Tibial artery (tissue), 4 donors: ENCODE results near the gene THSD7A.

Experiments used
- DNase-seq, 2 donors: peaks; one replicate each; pipeline ENCODE4 v3.0.0-alpha.2; 2019
- H3K27ac ChIP-seq, 2 donors: fragments of 200-600 bp; sonication (generic) in 1 of 2; 1 replicate in 1 of 2; 2 replicates in 1 of 2; pipeline ENCODE4 v1.5.1; 2018 to 2019; ENCODE audit warnings: mild to moderate bottlenecking in 1 of 2
- H3K27me3 ChIP-seq, 2 donors: fragments of 200-600 bp; sonication (generic) in 1 of 2; one replicate each; pipeline versions ENCODE4 v1.5.1 to v1.6.0; 2016 to 2019
- H3K36me3 ChIP-seq, 3 donors: fragments of 200-600 bp; sonication (generic) in 2 of 3; one replicate each; pipeline ENCODE4 v1.5.1; 2016 to 2019; ENCODE audit warnings: mild to moderate bottlenecking in 2 of 3
- H3K4me1 ChIP-seq, 4 donors: fragments of 200-600 bp; sonication (generic) in 2 of 4; 1 replicate in 3 of 4; 2 replicates in 1 of 4; pipeline ENCODE4 v1.5.1; 2016 to 2019
- H3K4me3 ChIP-seq, 2 donors: fragments of 200-600 bp; sonication (generic) in 1 of 2; 1 replicate in 1 of 2; 2 replicates in 1 of 2; pipeline ENCODE4 v1.5.1; 2018 to 2019; ENCODE audit warnings: mild to moderate bottlenecking in 2 of 2
- H3K9me3 ChIP-seq, 3 donors: fragments of 200-600 bp; sonication (generic) in 1 of 3; one replicate each; pipeline ENCODE4 v1.5.1; 2016 to 2019
- CTCF ChIP-seq, 2 experiments: fragments of 200-600 bp in 1 of 2; fragments of 450-650 bp in 1 of 2; IDR thresholded peaks; one replicate each; pipeline ENCODE4 v1.5.1; 2017 to 2019; ENCODE audit warnings: antibody characterized with exemption in 2 of 2, mild to moderate bottlenecking in 1 of 2, moderate library complexity in 1 of 2
- intact Hi-C: fragments of 100-400 bp; cut with DNase I; formaldehyde crosslinking; loops from one replicate; pipeline ENCODE4 v1.15.0; 2023; ENCODE audit warnings: low total_unique reads

THSD7A gene

GRCh38 chr7:11410656-11411644 lies 421.0 kb downstream of the THSD7A start:
- Histone ChIP-seq H3K27me3 (no peaks in the 10 kb centered on the region), H3K4me1 (no peaks in the 10 kb centered on the region), H3K9me3 (peaks cover 0 to 9% (median 7%) of the 10 kb centered on the region in 3 donors), H3K36me3 (no peaks in the 10 kb centered on the region), H3K4me3 (no peak overlapping the region), H3K27ac (no peak overlapping the region)
- no peak for DNase-seq
- intact Hi-C loops: no loop called here
- TF ChIP-seq CTCF (IDR thresholded peaks at IDR 0.05): no peak

- Histone ChIP-seq H3K36me3 (no peaks in the 10 kb centered on the region), H3K27me3 (no peaks in the 10 kb centered on the region), H3K9me3 (no peaks in the 10 kb centered on the region), H3K4me3 (no peak overlapping the region), H3K27ac (no peak overlapping the region), H3K4me1 (no peaks in the 10 kb centered on the region)
- intact Hi-C loops: no loop called here
- TF ChIP-seq CTCF (IDR thresholded peaks at IDR 0.05): no peak
- DNase-seq: no peak
Observed at GRCh38 chr7:11404355-11404754, 427.6 kb downstream of the THSD7A start.

GRCh38 chr7:11403781-11404180 lies 428.2 kb downstream of the THSD7A start:
- no peak overlapping the region for H3K27ac ChIP-seq
- no peak for DNase-seq
- no peak for TF ChIP-seq CTCF (IDR thresholded peaks at IDR 0.05)
- intact Hi-C loops: no loop called here
- no peaks in the 10 kb centered on the region for H3K4me1 ChIP-seq
- H3K4me3 ChIP-seq: no peak overlapping the region
- no peaks in the 10 kb centered on the region for H3K27me3 ChIP-seq
- no peaks in the 10 kb centered on the region for H3K9me3 ChIP-seq
- no peaks in the 10 kb centered on the region for H3K36me3 ChIP-seq

GRCh38 chr7:11394438-11394837 lies 437.6 kb downstream of the THSD7A start:
- intact Hi-C loops: no loop called here
- Histone ChIP-seq H3K36me3 (peaks cover 0 to 6% (median 0%) of the 10 kb centered on the region in 3 donors), H3K9me3 (no peaks in the 10 kb centered on the region), H3K4me1 (no peaks in the 10 kb centered on the region), H3K27ac (no peak overlapping the region), H3K4me3 (no peak overlapping the region), H3K27me3 (no peaks in the 10 kb centered on the region)
- TF ChIP-seq CTCF (IDR thresholded peaks at IDR 0.05): no peak
- no peak for DNase-seq

- no peak for TF ChIP-seq CTCF (IDR thresholded peaks at IDR 0.05)
- Histone ChIP-seq H3K36me3 (no peaks in the 10 kb centered on the region), H3K27ac (no peak overlapping the region), H3K27me3 (no peaks in the 10 kb centered on the region), H3K9me3 (no peaks in the 10 kb centered on the region), H3K4me1 (no peaks in the 10 kb centered on the region), H3K4me3 (no peak overlapping the region)
- intact Hi-C loops: no loop called here
- no peak for DNase-seq
Observed at GRCh38 chr7:11379641-11380040, 452.4 kb downstream of the THSD7A start.
